ENCODE results near the gene CD47.

CD47 gene

GRCh38 chr3:108090701-108091497, at the start of gene CD47:
Gene CD47 (minus strand): TSS chr3:108091031. CDS start chr3:108090908, 123 bp downstream.
- peak; percentile 91 for DNase-seq

- DNase-seq = no peak
These were observed 46.6 kb upstream of the CD47 start for GRCh38 chr3:108137460-108137814.

- no peak for DNase-seq
These were observed 46.0 kb upstream of the CD47 start for GRCh38 chr3:108136561-108137459.

- no peak for DNase-seq
These were observed 43.7 kb upstream of the CD47 start for GRCh38 chr3:108134555-108134880.

GRCh38 chr3:108133858-108134554, 43.2 kb upstream of the CD47 start:
- DNase-seq = no peak

GRCh38 chr3:108133048-108133369, 42.2 kb upstream of the CD47 start:
- no peak for DNase-seq

GRCh38 chr3:108131475-108132134, 40.8 kb upstream of the CD47 start:
- DNase-seq = no peak

- no peak for DNase-seq
These were observed 40.1 kb upstream of the CD47 start for GRCh38 chr3:108130701-108131474.

- DNase-seq = no peak
These were observed 39.4 kb upstream of the CD47 start for GRCh38 chr3:108130236-108130635.

- DNase-seq = no peak
These were observed 36.6 kb upstream of the CD47 start for GRCh38 chr3:108127301-108127988.

- no peak for DNase-seq
These were observed 35.5 kb upstream of the CD47 start for GRCh38 chr3:108126348-108126747.

- peak; percentile 21 for DNase-seq
These were observed 34.8 kb upstream of the CD47 start for GRCh38 chr3:108125550-108126071.

- no peak for DNase-seq
These were observed 34.3 kb upstream of the CD47 start for GRCh38 chr3:108125153-108125543.

- DNase-seq = no peak
These were observed 33.7 kb upstream of the CD47 start for GRCh38 chr3:108124337-108125152.

GRCh38 chr3:108123326-108123725, 32.5 kb upstream of the CD47 start:
- DNase-seq = no peak

GRCh38 chr3:108122276-108122675, 31.4 kb upstream of the CD47 start:
- no peak for DNase-seq

GRCh38 chr3:108119398-108120104, 28.7 kb upstream of the CD47 start:
- no peak for DNase-seq

- DNase-seq = no peak
These were observed 27.4 kb upstream of the CD47 start for GRCh38 chr3:108118038-108118768.

GRCh38 chr3:108117241-108117775, 26.5 kb upstream of the CD47 start:
- DNase-seq = no peak
